Loucy (cell line): Measurements from ENCODE around the gene EIF3B.

ENCODE experiments used
- EZH2phosphoT487 ChIP-seq: fragments of 200-600 bp; IDR thresholded peaks from 2 replicates; pipeline ENCODE4 v1.6.1; 2018; ENCODE audit warnings: antibody characterized with exemption, mild to moderate bottlenecking, moderate library complexity, borderline replicate concordance
- TF ChIP-seq, protein P1 (sequence below): fragments of 200-600 bp; sonication (generic); conservative IDR thresholded peaks from 2 replicates; pipeline ENCODE4 v1.5.1; 2014; ENCODE audit warnings: mild to moderate bottlenecking, antibody characterized with exemption, low read length

DNA sequence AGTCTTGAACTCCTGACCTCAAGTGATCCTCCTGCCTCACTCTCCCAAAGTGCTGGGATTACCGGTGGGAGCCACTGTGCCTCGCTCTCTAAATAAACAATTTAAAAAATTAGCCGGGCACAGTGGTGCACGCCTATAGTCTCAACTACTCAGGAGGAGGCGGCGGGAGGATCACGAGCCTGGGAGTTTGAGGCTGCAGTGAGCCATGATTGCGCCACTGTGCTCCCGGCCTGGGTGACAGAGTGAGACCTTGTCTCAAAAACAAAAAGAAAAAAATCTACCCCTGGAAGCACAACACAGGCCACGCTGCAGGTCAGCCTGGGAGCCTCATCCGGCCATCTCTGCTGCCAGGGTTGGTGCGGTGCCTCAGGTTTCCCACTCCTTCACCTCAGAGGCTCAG is 3.8 kb upstream of the EIF3B start:
- TF ChIP-seq EZH2phosphoT487 = no peak
- TF ChIP-seq, protein P1, sequence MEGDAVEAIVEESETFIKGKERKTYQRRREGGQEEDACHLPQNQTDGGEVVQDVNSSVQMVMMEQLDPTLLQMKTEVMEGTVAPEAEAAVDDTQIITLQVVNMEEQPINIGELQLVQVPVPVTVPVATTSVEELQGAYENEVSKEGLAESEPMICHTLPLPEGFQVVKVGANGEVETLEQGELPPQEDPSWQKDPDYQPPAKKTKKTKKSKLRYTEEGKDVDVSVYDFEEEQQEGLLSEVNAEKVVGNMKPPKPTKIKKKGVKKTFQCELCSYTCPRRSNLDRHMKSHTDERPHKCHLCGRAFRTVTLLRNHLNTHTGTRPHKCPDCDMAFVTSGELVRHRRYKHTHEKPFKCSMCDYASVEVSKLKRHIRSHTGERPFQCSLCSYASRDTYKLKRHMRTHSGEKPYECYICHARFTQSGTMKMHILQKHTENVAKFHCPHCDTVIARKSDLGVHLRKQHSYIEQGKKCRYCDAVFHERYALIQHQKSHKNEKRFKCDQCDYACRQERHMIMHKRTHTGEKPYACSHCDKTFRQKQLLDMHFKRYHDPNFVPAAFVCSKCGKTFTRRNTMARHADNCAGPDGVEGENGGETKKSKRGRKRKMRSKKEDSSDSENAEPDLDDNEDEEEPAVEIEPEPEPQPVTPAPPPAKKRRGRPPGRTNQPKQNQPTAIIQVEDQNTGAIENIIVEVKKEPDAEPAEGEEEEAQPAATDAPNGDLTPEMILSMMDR = no peak
